A673 (cell line): Measurements from ENCODE around the gene TMEM54. TPM values are rescaled to one million over a fixed set of nuclear protein-coding genes. Genes with fewer than 3 reads are reported as not detected.

Experiments used
- BruUV-seq: library from RNA; stranded (reverse); fragments of 400-500 nt; replicated peaks from 2 replicates; lab custom pipeline; 2021; lab: Mats Ljungman, UMichigan
- CTCF ChIA-PET: fragments of 300-600 bp; sonication (Branson Sonifier 250); formaldehyde crosslinking; loops from one replicate; lab custom pipeline; 2022; ENCODE audit warnings: antibody characterized with exemption; lab: Charles Lee
- POLR2A ChIA-PET: fragments of 300-600 bp; sonication (Branson Sonifier 250); formaldehyde crosslinking; loops from one replicate; lab custom pipeline; 2022; ENCODE audit warnings: antibody characterized with exemption; ENCODE audit not compliant: low non-redundant PET; lab: Charles Lee
- DNase-seq: peaks from one replicate; pipeline ENCODE4 v3.0.0-alpha.2; 2015; ENCODE audit warnings: low spot score
- H3K27ac ChIP-seq: fragments of 200-600 bp; sonication (generic); 2 replicates; pipeline ENCODE4 v1.5.1; 2016; ENCODE audit warnings: mixed run types, low read depth, mild to moderate bottlenecking, mixed read lengths, antibody characterized with exemption, low read length; ENCODE audit not compliant: poor library complexity, severe bottlenecking
- H3K27me3 ChIP-seq: fragments of 200-600 bp; sonication (generic); replicated peaks from 2 replicates; pipeline ENCODE4 v1.6.1; 2017; ENCODE audit warnings: mixed run types, low read depth, mild to moderate bottlenecking, mixed read lengths, antibody characterized with exemption, low read length; ENCODE audit not compliant: insufficient read depth, poor library complexity
- H3K36me3 ChIP-seq: fragments of 200-600 bp; sonication (generic); 2 replicates; pipeline ENCODE4 v1.6.1; 2016; ENCODE audit warnings: mixed run types, mild to moderate bottlenecking, mixed read lengths, antibody characterized with exemption, low read length; ENCODE audit not compliant: insufficient read depth, poor library complexity, severe bottlenecking
- H3K4me1 ChIP-seq: fragments of 200-600 bp; sonication (generic); 2 replicates; pipeline ENCODE4 v1.6.1; 2017; ENCODE audit warnings: mixed run types, mild to moderate bottlenecking, mixed read lengths, antibody characterized with exemption, low read length; ENCODE audit not compliant: insufficient read depth, poor library complexity, severe bottlenecking
- H3K4me3 ChIP-seq: fragments of 200-600 bp; sonication (generic); 2 replicates; pipeline ENCODE4 v1.5.1; 2016; ENCODE audit warnings: low read depth, mixed run types, mild to moderate bottlenecking, mixed read lengths, low read length; ENCODE audit not compliant: poor library complexity, severe bottlenecking
- H3K9me3 ChIP-seq: fragments of 200-600 bp; sonication (generic); 2 replicates; pipeline ENCODE4 v1.6.1; 2016; ENCODE audit warnings: mixed run types, low read depth, mild to moderate bottlenecking, mixed read lengths, antibody characterized with exemption, low read length; ENCODE audit not compliant: poor library complexity, severe bottlenecking
- EZH2 ChIP-seq: fragments of 200-600 bp; sonication (generic); IDR thresholded peaks from 2 replicates; pipeline ENCODE4 v1.6.1; 2017; ENCODE audit warnings: borderline replicate concordance, low read depth, mild to moderate bottlenecking, mixed read lengths, antibody characterized with exemption, low read length; ENCODE audit not compliant: poor library complexity, severe bottlenecking
- intact Hi-C: fragments of 100-400 bp; cut with micrococcal nuclease; formaldehyde crosslinking; loops from one replicate; pipeline ENCODE4 v1.10.0; 2022; ENCODE audit not compliant: unreplicated experiment
- total RNA-seq: library from RNA; stranded (reverse); gene quantifications from 2 replicates; pipeline ENCODE4 v1.2.3, GENCODE V29; 2021
- TF ChIP-seq, protein P1 (sequence below): fragments of 300-800, 200-600 bp; sonication (generic); conservative IDR thresholded peaks from 2 replicates; pipeline ENCODE4 v1.5.1; 2017; ENCODE audit warnings: low read depth, mild to moderate bottlenecking, antibody characterized with exemption, low read length, moderate library complexity, mixed read lengths

Gene TMEM54
- total RNA-seq, 1 experiment from 2014 or later: 3.2 TPM

- H3K27me3 ChIP-seq: no peaks in the 10 kb centered on the region
- intact Hi-C loops: no loop called here
- no peak overlapping the region for H3K4me3 ChIP-seq
- no peaks in the 10 kb centered on the region for H3K9me3 ChIP-seq
- ChIA-PET CTCF (no interaction called here), POLR2A (no interaction called here)
- H3K36me3 ChIP-seq: no peaks in the 10 kb centered on the region
- no TSS peak for BruUV-seq
- no peaks in the 10 kb centered on the region for H3K4me1 ChIP-seq
- no peak for DNase-seq
- no peak overlapping the region for H3K27ac ChIP-seq
- TF ChIP-seq EZH2: no peak
- TF ChIP-seq, protein P1, sequence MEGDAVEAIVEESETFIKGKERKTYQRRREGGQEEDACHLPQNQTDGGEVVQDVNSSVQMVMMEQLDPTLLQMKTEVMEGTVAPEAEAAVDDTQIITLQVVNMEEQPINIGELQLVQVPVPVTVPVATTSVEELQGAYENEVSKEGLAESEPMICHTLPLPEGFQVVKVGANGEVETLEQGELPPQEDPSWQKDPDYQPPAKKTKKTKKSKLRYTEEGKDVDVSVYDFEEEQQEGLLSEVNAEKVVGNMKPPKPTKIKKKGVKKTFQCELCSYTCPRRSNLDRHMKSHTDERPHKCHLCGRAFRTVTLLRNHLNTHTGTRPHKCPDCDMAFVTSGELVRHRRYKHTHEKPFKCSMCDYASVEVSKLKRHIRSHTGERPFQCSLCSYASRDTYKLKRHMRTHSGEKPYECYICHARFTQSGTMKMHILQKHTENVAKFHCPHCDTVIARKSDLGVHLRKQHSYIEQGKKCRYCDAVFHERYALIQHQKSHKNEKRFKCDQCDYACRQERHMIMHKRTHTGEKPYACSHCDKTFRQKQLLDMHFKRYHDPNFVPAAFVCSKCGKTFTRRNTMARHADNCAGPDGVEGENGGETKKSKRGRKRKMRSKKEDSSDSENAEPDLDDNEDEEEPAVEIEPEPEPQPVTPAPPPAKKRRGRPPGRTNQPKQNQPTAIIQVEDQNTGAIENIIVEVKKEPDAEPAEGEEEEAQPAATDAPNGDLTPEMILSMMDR: no peak
Observed at GRCh38 chr1:32927441-32927840, 26.3 kb upstream of the TMEM54 start.

GRCh38 chr1:32926562-32926961 lies 25.4 kb upstream of the TMEM54 start:
- no peak for DNase-seq
- BruUV-seq: no TSS peak
- H3K27ac ChIP-seq: no peak overlapping the region
- no peaks in the 10 kb centered on the region for H3K4me1 ChIP-seq
- H3K4me3 ChIP-seq: no peak overlapping the region
- no peaks in the 10 kb centered on the region for H3K9me3 ChIP-seq
- H3K36me3 ChIP-seq: no peaks in the 10 kb centered on the region
- intact Hi-C loops: no loop called here
- ChIA-PET CTCF (interaction anchor here (1.1 kb wide), 1 partner anchor 130 kb away, joined by 5 read pairs; no protein-coding TSS in a partner anchor), POLR2A (no interaction called here)
- TF ChIP-seq, protein P1: no peak
- TF ChIP-seq EZH2: no peak
- H3K27me3 ChIP-seq: no peaks in the 10 kb centered on the region

- no TSS peak for BruUV-seq
- DNase-seq: no peak
- Histone ChIP-seq H3K36me3 (no peaks in the 10 kb centered on the region), H3K4me1 (no peaks in the 10 kb centered on the region), H3K9me3 (no peaks in the 10 kb centered on the region), H3K27me3 (no peaks in the 10 kb centered on the region), H3K27ac (no peak overlapping the region), H3K4me3 (no peak overlapping the region)
- TF ChIP-seq, protein P1: no peak
- no peak for TF ChIP-seq EZH2
- ChIA-PET CTCF (interaction anchor here (1.1 kb wide), 1 partner anchor 131 kb away, joined by 5 read pairs; no protein-coding TSS in a partner anchor), POLR2A (no interaction called here)
- intact Hi-C loops: no loop called here
Observed at GRCh38 chr1:32925403-32926162, 24.4 kb upstream of the TMEM54 start.
